ENCODE measurements around the gene RPS6KA2.
"Not testable (repeated sequence)": the region's sequence is repeated elsewhere in the genome, so short reads cannot be mapped to it uniquely, and the experiment has no call there.

RPS6KA2 gene

GRCh38 chr6:166411271-166411670, 215.8 kb downstream of the RPS6KA2 start:
- in situ Hi-C loops (cut with MboI; ENCODE audit: low sequenced_read_pairs): no loop called here

- in situ Hi-C loops (cut with MboI; ENCODE audit: low sequenced_read_pairs): no loop called here
Measured at GRCh38 chr6:166410426-166410935, 216.6 kb downstream of the RPS6KA2 start.

GRCh38 chr6:166408936-166409755, 217.9 kb downstream of the RPS6KA2 start:
- in situ Hi-C loops (cut with MboI; ENCODE audit: low sequenced_read_pairs): no loop called here

- in situ Hi-C loops (cut with MboI; ENCODE audit: low sequenced_read_pairs): no loop called here
Measured at GRCh38 chr6:166406197-166406596, 220.9 kb downstream of the RPS6KA2 start.

GRCh38 chr6:166405386-166405785, 221.7 kb downstream of the RPS6KA2 start:
- in situ Hi-C loops (cut with MboI; ENCODE audit: low sequenced_read_pairs): no loop called here

GRCh38 chr6:166402582-166403277, 224.3 kb downstream of the RPS6KA2 start:
- in situ Hi-C loops (cut with MboI; ENCODE audit: low sequenced_read_pairs): no loop called here

- in situ Hi-C loops (cut with MboI; ENCODE audit: low sequenced_read_pairs): not testable (repeated sequence)
Measured at GRCh38 chr6:166400649-166401250, 226.3 kb downstream of the RPS6KA2 start.

- in situ Hi-C loops (cut with MboI; ENCODE audit: low sequenced_read_pairs): no loop called here
Measured at GRCh38 chr6:166400181-166400580, 226.9 kb downstream of the RPS6KA2 start.

GRCh38 chr6:166398348-166398747, 228.7 kb downstream of the RPS6KA2 start:
- in situ Hi-C loops (cut with MboI; ENCODE audit: low sequenced_read_pairs): no loop called here

- in situ Hi-C loops (cut with MboI; ENCODE audit: low sequenced_read_pairs): no loop called here
Measured at GRCh38 chr6:166397849-166398248, 229.2 kb downstream of the RPS6KA2 start.

GRCh38 chr6:166395778-166396177, 231.3 kb downstream of the RPS6KA2 start:
- in situ Hi-C loops (cut with MboI; ENCODE audit: low sequenced_read_pairs): no loop called here

GRCh38 chr6:166395351-166395750, 231.7 kb downstream of the RPS6KA2 start:
- in situ Hi-C loops (cut with MboI; ENCODE audit: low sequenced_read_pairs): no loop called here

GRCh38 chr6:166394036-166394892, 232.8 kb downstream of the RPS6KA2 start:
- in situ Hi-C loops (cut with MboI; ENCODE audit: low sequenced_read_pairs): no loop called here

GRCh38 chr6:166393535-166393823, 233.6 kb downstream of the RPS6KA2 start:
- in situ Hi-C loops (cut with MboI; ENCODE audit: low sequenced_read_pairs): no loop called here

- in situ Hi-C loops (cut with MboI; ENCODE audit: low sequenced_read_pairs): not testable (repeated sequence)
Measured at GRCh38 chr6:166392755-166393534, 234.1 kb downstream of the RPS6KA2 start.

GRCh38 chr6:166389119-166389518, 237.9 kb downstream of the RPS6KA2 start:
- in situ Hi-C loops (cut with MboI; ENCODE audit: low sequenced_read_pairs): no loop called here

GRCh38 chr6:166388290-166389004, 238.6 kb downstream of the RPS6KA2 start:
- in situ Hi-C loops (cut with MboI; ENCODE audit: low sequenced_read_pairs): no loop called here

- in situ Hi-C loops (cut with MboI; ENCODE audit: low sequenced_read_pairs): no loop called here
Measured at GRCh38 chr6:166387642-166388289, 239.3 kb downstream of the RPS6KA2 start.

- in situ Hi-C loops (cut with MboI; ENCODE audit: low sequenced_read_pairs): not testable (repeated sequence)
Measured at GRCh38 chr6:166387098-166387497, 240.0 kb downstream of the RPS6KA2 start.

Data from hTERT RPE-1 (cell line).